ENCODE measurements around the gene TGFBR1.
"Not testable (repeated sequence)": the region's sequence is repeated elsewhere in the genome, so short reads cannot be mapped to it uniquely, and the experiment has no call there.

The TGFBR1 gene

GRCh38 chr9:99192786-99193465, 88.0 kb downstream of the TGFBR1 start:
- DNase-seq = no peak

- no peak for DNase-seq
Measured at GRCh38 chr9:99193466-99193821, 88.5 kb downstream of the TGFBR1 start.

GRCh38 chr9:99196484-99196883, 91.6 kb downstream of the TGFBR1 start:
- DNase-seq = not testable (repeated sequence)

- DNase-seq = no peak
Measured at GRCh38 chr9:99197124-99197630, 92.3 kb downstream of the TGFBR1 start.

DNA sequence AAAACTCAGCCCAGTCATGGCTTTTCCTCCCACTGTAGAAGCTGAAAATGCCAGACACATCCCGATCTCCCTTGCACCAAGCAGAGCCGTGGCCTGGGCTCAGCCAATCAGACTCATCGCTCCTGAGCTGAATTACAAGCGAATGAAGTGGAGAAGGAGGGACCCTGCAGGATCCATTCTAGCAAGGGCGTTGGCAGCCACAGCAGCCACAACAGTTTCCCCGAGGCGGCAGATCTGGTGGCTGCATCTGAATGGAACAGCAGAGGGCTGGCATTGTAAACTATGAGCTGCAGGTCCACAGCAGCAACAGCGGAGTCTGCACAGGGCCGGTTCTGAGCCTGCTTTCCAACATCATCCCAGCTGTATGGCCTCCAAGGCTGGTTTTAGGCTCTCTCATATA, 93.1 kb downstream of the TGFBR1 start:
- no peak for DNase-seq

GRCh38 chr9:99199938-99200539, 95.1 kb downstream of the TGFBR1 start:
- no peak for DNase-seq

- no peak for DNase-seq
Measured at GRCh38 chr9:99201603-99202002, 96.7 kb downstream of the TGFBR1 start.
